NT2/D1 (cell line): ENCODE measurements around the gene WDHD1.

Experiments
- SUZ12 ChIP-seq: IDR thresholded peaks from 2 replicates; pipeline ENCODE4 v1.6.1; 2011; ENCODE audit not compliant: insufficient read length, insufficient read depth; ENCODE audit errors: extremely low read depth
- YY1 ChIP-seq: IDR thresholded peaks from 2 replicates; pipeline ENCODE4 v1.6.1; 2011; ENCODE audit not compliant: insufficient read length, insufficient read depth
- ZNF274 ChIP-seq: IDR thresholded peaks from 2 replicates; pipeline ENCODE4 v1.6.1; 2011; ENCODE audit warnings: mild to moderate bottlenecking, low read depth, low read length

- TF ChIP-seq YY1 (no peak), SUZ12 (no peak), ZNF274 (no peak)
Measured at GRCh38 chr14:55074662-55075061, 47.8 kb upstream of the WDHD1 start.
